Measurements from ENCODE around the gene BOLL. TPM values are rescaled to one million over a fixed set of nuclear protein-coding genes. Genes with fewer than 3 reads are reported as not detected.

The BOLL gene
- total and polyA plus RNA-seq, 2 donors from 2014 or later, result not detected

DNA sequence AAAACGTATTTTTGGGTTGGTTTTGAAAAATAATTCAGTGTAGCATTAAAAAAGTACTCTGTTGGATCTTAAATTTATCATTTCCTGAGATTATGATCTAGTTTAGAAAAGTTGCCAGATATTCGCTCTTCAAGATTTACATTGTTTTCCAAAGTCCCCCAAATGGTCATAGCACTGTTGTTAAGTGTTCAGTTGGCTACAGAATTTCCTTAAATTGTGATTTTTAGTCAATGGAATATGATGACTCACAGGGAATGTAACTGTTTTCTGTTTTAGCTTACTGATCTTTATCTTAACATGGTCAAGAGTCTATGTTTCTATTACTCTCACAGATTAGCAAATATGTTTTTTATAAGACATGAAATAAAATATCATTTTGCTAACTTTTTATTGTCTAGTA lies 42.5 kb upstream of the BOLL start:
- FAIRE-seq (peak; percentile 56), DNase-seq (no peak)
- TF ChIP-seq, protein P1, sequence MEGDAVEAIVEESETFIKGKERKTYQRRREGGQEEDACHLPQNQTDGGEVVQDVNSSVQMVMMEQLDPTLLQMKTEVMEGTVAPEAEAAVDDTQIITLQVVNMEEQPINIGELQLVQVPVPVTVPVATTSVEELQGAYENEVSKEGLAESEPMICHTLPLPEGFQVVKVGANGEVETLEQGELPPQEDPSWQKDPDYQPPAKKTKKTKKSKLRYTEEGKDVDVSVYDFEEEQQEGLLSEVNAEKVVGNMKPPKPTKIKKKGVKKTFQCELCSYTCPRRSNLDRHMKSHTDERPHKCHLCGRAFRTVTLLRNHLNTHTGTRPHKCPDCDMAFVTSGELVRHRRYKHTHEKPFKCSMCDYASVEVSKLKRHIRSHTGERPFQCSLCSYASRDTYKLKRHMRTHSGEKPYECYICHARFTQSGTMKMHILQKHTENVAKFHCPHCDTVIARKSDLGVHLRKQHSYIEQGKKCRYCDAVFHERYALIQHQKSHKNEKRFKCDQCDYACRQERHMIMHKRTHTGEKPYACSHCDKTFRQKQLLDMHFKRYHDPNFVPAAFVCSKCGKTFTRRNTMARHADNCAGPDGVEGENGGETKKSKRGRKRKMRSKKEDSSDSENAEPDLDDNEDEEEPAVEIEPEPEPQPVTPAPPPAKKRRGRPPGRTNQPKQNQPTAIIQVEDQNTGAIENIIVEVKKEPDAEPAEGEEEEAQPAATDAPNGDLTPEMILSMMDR (IDR thresholded peaks at IDR 0.05; ENCODE audit: borderline replicate concordance, extremely low read depth, insufficient read depth), result no peak
- Histone ChIP-seq H3K27ac (ENCODE audit: low read depth in 2 of 2, low read length in 2 of 2) (no peak overlapping the region), H3K9me3 (ENCODE audit: control insufficient read depth in 2 of 3, insufficient read depth in 1 of 3, low read length in 3 of 3) (no peaks in the 10 kb centered on the region), H3K36me3 (ENCODE audit: control insufficient read depth in 2 of 3, insufficient read depth in 3 of 3, low read length in 3 of 3) (no peaks in the 10 kb centered on the region), H3K27me3 (ENCODE audit: control insufficient read depth, insufficient read depth, low read length) (no peaks in the 10 kb centered on the region), H3K9ac (ENCODE audit: low read length in 3 of 3) (no peak overlapping the region), H3K4me3 (ENCODE audit: low read length in 3 of 3) (no peak overlapping the region), H3K4me1 (ENCODE audit: control insufficient read depth in 2 of 3, insufficient read depth in 2 of 3, low read depth in 1 of 3, low read length in 3 of 3) (no peaks in the 10 kb centered on the region)
- intact Hi-C loops (cut with DNase I), result no loop called here

DNA sequence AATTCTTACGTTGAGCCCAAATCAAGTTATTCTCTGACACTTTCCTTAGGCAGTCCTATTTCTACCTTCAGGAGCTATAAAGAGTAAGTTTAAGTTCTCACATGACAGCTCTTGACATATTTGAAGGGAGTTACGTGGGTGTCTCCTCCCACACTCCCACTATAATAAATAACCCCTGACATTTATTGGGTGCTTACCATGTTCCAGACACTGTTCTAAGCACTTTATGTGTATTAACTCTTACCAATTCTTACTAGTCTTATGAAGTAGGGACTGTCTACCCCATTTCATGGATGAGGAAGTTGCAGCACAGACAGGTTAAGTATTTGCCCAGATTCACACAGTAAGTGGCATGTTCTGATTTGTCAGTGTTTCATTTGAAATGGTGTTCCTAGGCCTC lies 37.2 kb upstream of the BOLL start:
- FAIRE-seq (no peak), DNase-seq (no peak)
- no peak overlapping the region for H3K4me3 ChIP-seq (ENCODE audit: low read length in 3 of 3)
- H3K9me3 ChIP-seq (ENCODE audit: control insufficient read depth in 2 of 3, insufficient read depth in 1 of 3, low read length in 3 of 3), result no peaks in the 10 kb centered on the region
- H3K4me1 ChIP-seq (ENCODE audit: control insufficient read depth in 2 of 3, insufficient read depth in 2 of 3, low read depth in 1 of 3, low read length in 3 of 3), result peaks cover 0 to 2% (median 0%) of the 10 kb centered on the region in 3 donors
- no peaks in the 10 kb centered on the region for H3K36me3 ChIP-seq (ENCODE audit: control insufficient read depth in 2 of 3, insufficient read depth in 3 of 3, low read length in 3 of 3)
- no peaks in the 10 kb centered on the region for H3K27me3 ChIP-seq (ENCODE audit: control insufficient read depth, insufficient read depth, low read length)
- H3K9ac ChIP-seq (ENCODE audit: low read length in 3 of 3), result no peak overlapping the region
- no peak overlapping the region for H3K27ac ChIP-seq (ENCODE audit: low read depth in 2 of 2, low read length in 2 of 2)
- intact Hi-C loops (cut with DNase I), result no loop called here
- TF ChIP-seq, protein P1 (IDR thresholded peaks at IDR 0.05; ENCODE audit: borderline replicate concordance, extremely low read depth, insufficient read depth), result no peak

DNA sequence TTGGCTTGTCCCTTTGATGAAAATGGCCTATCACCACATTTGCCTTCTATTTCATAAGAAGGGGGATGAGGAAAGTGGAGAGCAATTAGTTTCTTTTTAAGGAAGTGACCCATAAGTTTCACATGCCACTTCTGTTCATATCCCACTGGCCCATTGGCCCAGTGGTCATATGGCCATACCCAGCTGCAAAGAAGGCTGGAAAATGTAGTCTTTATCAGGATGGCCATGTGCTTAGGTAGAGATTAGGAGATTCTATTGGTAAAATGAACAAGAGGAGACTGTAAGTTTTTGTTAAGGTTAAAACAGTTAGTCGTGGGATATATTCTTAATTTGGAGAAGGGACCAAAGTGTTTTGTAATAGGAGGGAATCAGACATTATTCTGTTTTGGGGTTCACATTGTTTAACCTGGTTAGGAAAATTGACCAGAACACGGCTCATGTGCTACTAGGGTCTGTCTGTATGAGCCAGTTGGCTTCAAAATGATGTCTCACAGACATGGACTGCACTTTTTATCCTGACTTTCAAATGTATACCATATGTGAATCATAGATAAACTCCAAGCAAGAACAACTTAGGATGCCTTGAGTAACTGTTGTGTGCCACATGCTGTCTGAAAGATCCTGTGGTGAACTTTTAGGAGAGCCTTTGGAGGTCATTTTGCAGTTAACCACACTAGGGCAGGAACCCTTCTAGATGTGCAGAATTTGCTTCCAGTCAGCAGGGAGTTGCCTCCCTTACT lies 36.6 kb upstream of the BOLL start:
- no peak for DNase-seq
- TF ChIP-seq, protein P1 (IDR thresholded peaks at IDR 0.05; ENCODE audit: borderline replicate concordance, extremely low read depth, insufficient read depth), result no peak
- Histone ChIP-seq H3K9ac (ENCODE audit: low read length in 3 of 3) (no peak overlapping the region), H3K4me3 (ENCODE audit: low read length in 3 of 3) (no peak overlapping the region), H3K27ac (ENCODE audit: low read depth in 2 of 2, low read length in 2 of 2) (no peak overlapping the region), H3K27me3 (ENCODE audit: control insufficient read depth, insufficient read depth, low read length) (no peaks in the 10 kb centered on the region), H3K9me3 (ENCODE audit: control insufficient read depth in 2 of 3, insufficient read depth in 1 of 3, low read length in 3 of 3) (no peaks in the 10 kb centered on the region), H3K4me1 (ENCODE audit: control insufficient read depth in 2 of 3, insufficient read depth in 2 of 3, low read depth in 1 of 3, low read length in 3 of 3) (peaks cover 0 to 2% (median 0%) of the 10 kb centered on the region in 3 donors), H3K36me3 (ENCODE audit: control insufficient read depth in 2 of 3, insufficient read depth in 3 of 3, low read length in 3 of 3) (no peaks in the 10 kb centered on the region)
- FAIRE-seq, result no peak
- intact Hi-C loops (cut with DNase I), result no loop called here
